ENCODE results near the gene RASGRP3. TPM values are rescaled to one million over a fixed set of nuclear protein-coding genes. Genes with fewer than 3 reads are reported as not detected.
"Not testable (repeated sequence)": the region's sequence is repeated elsewhere in the genome, so short reads cannot be mapped to it uniquely, and the experiment has no call there.

Gene RASGRP3
- total RNA-seq, 1 experiment from 2014 or later, result 0.34 TPM

DNA sequence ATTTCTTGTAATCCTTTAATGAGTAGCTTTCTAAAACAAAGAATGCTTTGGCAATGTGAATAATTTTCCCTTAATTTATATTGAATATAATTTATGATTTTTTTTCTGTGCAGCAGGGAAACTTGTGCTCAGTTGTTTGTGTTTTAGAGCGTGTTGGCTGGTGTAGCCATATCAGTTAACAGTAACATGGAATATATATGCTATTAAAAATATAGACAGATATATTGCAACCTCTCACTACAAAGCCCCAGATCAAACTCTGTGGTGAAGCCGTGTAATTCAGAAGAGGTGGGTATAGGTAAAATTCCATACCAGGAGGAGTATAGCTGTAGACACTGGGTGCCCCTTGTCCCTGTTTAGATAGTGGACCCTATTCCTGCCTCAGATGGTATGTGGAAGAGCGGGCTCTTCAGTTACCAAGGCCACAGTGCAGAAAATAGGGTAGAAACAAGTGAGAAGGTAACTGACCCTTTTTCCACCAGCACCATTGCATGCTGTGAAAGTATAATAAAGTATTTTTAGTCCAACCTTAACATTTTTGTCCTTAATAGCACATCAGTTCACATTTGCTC lies 18.1 kb upstream of the RASGRP3 start:
- Histone ChIP-seq H3K4me3 (ENCODE audit: low read depth, low read length, poor library complexity, severe bottlenecking) (no peak overlapping the region), H3K27ac (ENCODE audit: low read depth, low read length, poor library complexity, severe bottlenecking) (no peak overlapping the region), H3K4me1 (ENCODE audit: insufficient read depth, low read length, poor library complexity, severe bottlenecking) (peaks cover 3% of the 10 kb centered on the region), H3K27me3 (replicated peaks; ENCODE audit: insufficient read depth, low read depth, low read length, poor library complexity) (no peaks in the 10 kb centered on the region), H3K9me3 (ENCODE audit: low read depth, low read length, poor library complexity, severe bottlenecking) (no peaks in the 10 kb centered on the region), H3K36me3 (ENCODE audit: insufficient read depth, low read length, poor library complexity, severe bottlenecking) (no peaks in the 10 kb centered on the region)
- DNase-seq (ENCODE audit: low spot score), result no peak
- ChIA-PET POLR2A (ENCODE audit: low non-redundant PET) (no interaction called here), CTCF (no interaction called here)
- no TSS peak for BruUV-seq (replicated peaks)
- TF ChIP-seq, protein P1, sequence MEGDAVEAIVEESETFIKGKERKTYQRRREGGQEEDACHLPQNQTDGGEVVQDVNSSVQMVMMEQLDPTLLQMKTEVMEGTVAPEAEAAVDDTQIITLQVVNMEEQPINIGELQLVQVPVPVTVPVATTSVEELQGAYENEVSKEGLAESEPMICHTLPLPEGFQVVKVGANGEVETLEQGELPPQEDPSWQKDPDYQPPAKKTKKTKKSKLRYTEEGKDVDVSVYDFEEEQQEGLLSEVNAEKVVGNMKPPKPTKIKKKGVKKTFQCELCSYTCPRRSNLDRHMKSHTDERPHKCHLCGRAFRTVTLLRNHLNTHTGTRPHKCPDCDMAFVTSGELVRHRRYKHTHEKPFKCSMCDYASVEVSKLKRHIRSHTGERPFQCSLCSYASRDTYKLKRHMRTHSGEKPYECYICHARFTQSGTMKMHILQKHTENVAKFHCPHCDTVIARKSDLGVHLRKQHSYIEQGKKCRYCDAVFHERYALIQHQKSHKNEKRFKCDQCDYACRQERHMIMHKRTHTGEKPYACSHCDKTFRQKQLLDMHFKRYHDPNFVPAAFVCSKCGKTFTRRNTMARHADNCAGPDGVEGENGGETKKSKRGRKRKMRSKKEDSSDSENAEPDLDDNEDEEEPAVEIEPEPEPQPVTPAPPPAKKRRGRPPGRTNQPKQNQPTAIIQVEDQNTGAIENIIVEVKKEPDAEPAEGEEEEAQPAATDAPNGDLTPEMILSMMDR (conservative IDR thresholded peaks at IDR 0.05; ENCODE audit: low read depth, low read length), result no peak
- no peak for TF ChIP-seq EZH2 (IDR thresholded peaks at IDR 0.05; ENCODE audit: borderline replicate concordance, low read depth, low read length, poor library complexity, severe bottlenecking)
- intact Hi-C loops (cut with micrococcal nuclease; ENCODE audit: unreplicated experiment), result no loop called here

DNA sequence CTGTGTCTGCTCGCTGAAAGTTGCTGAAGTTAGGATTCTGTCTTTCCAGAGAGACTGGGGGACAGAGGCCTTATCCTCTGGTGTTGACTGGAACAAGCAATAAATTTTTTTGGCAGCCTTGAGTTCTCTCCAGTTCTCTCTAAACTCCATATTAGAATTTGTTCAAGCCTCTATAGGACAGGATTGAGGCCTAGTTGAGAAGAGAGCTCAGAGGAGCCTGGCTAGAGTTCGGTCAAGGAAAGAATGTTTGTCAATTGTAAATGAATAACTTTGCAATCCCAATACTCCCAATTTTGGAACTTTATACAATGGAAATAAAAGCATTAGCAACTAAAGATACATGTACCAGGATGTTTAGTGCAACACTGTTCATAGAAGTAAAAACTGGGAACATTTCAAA lies 16.7 kb upstream of the RASGRP3 start:
- Histone ChIP-seq H3K27ac (ENCODE audit: low read depth, low read length, poor library complexity, severe bottlenecking) (no peak overlapping the region), H3K27me3 (replicated peaks; ENCODE audit: insufficient read depth, low read depth, low read length, poor library complexity) (no peaks in the 10 kb centered on the region), H3K36me3 (ENCODE audit: insufficient read depth, low read length, poor library complexity, severe bottlenecking) (no peaks in the 10 kb centered on the region), H3K4me1 (ENCODE audit: insufficient read depth, low read length, poor library complexity, severe bottlenecking) (peaks cover 3% of the 10 kb centered on the region), H3K4me3 (ENCODE audit: low read depth, low read length, poor library complexity, severe bottlenecking) (no peak overlapping the region), H3K9me3 (ENCODE audit: low read depth, low read length, poor library complexity, severe bottlenecking) (no peaks in the 10 kb centered on the region)
- CTCF ChIA-PET, result no interaction called here
- POLR2A ChIA-PET (ENCODE audit: low non-redundant PET), result no interaction called here
- BruUV-seq (replicated peaks), result no TSS peak
- TF ChIP-seq, protein P1 (conservative IDR thresholded peaks at IDR 0.05; ENCODE audit: low read depth, low read length), result no peak
- no peak for TF ChIP-seq EZH2 (IDR thresholded peaks at IDR 0.05; ENCODE audit: borderline replicate concordance, low read depth, low read length, poor library complexity, severe bottlenecking)
- no peak for DNase-seq (ENCODE audit: low spot score)
- intact Hi-C loops (cut with micrococcal nuclease; ENCODE audit: unreplicated experiment), result no loop called here

DNA sequence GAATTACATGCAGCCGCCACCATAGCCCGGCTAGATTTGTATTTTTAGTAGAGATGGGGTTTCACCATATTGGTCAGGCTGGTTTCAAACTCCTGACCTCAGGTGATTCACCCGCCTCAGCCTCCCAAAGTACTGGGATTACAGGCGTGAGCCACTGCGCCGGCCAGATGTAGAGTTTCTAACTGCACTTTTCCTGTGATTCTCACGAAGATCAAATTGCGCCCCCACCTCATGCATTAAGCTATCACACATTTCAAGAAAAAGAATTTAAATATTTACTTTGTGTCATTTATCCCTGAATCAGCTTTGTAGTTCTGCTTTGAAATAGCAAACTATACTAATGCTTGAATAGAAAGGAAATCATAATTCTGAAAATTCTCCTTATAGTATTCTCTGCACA lies 13.9 kb upstream of the RASGRP3 start:
- H3K4me3 ChIP-seq (ENCODE audit: low read depth, low read length, poor library complexity, severe bottlenecking); DNase-seq (ENCODE audit: low spot score); H3K36me3 ChIP-seq (ENCODE audit: insufficient read depth, low read length, poor library complexity, severe bottlenecking); H3K27ac ChIP-seq (ENCODE audit: low read depth, low read length, poor library complexity, severe bottlenecking); intact Hi-C loops (cut with micrococcal nuclease; ENCODE audit: unreplicated experiment); CTCF ChIA-PET; H3K27me3 ChIP-seq (replicated peaks; ENCODE audit: insufficient read depth, low read depth, low read length, poor library complexity); POLR2A ChIA-PET (ENCODE audit: low non-redundant PET); H3K4me1 ChIP-seq (ENCODE audit: insufficient read depth, low read length, poor library complexity, severe bottlenecking); H3K9me3 ChIP-seq (ENCODE audit: low read depth, low read length, poor library complexity, severe bottlenecking); BruUV-seq (replicated peaks): not testable (repeated sequence)

DNA sequence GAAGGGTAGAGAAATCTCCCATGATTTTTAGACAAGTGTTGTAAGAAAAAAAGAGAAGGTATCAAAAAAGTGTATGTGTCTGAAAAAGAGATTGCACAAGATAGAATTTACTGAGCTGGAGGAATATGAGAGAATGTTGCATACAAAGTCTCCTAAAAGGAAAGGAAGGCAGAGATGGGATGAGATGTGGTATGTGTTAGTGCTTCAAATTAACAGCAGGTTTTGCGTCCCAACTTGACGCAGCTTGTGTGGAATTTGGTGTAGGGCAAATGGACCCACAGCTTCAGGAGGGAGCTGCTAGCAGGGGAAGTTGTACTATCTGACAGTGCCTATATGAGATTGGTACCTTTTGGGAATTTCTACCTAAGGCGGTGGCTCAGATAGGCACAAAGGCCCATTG lies 9.0 kb upstream of the RASGRP3 start:
- TF ChIP-seq, protein P1 (conservative IDR thresholded peaks at IDR 0.05; ENCODE audit: low read depth, low read length), result no peak
- no peak for TF ChIP-seq EZH2 (IDR thresholded peaks at IDR 0.05; ENCODE audit: borderline replicate concordance, low read depth, low read length, poor library complexity, severe bottlenecking)
- ChIA-PET POLR2A (ENCODE audit: low non-redundant PET) (no interaction called here), CTCF (no interaction called here)
- H3K9me3 ChIP-seq (ENCODE audit: low read depth, low read length, poor library complexity, severe bottlenecking), result no peaks in the 10 kb centered on the region
- H3K27me3 ChIP-seq (replicated peaks; ENCODE audit: insufficient read depth, low read depth, low read length, poor library complexity), result no peaks in the 10 kb centered on the region
- H3K4me1 ChIP-seq (ENCODE audit: insufficient read depth, low read length, poor library complexity, severe bottlenecking), result no peaks in the 10 kb centered on the region
- BruUV-seq (replicated peaks), result no TSS peak
- no peak for DNase-seq (ENCODE audit: low spot score)
- no peaks in the 10 kb centered on the region for H3K36me3 ChIP-seq (ENCODE audit: insufficient read depth, low read length, poor library complexity, severe bottlenecking)
- no peak overlapping the region for H3K27ac ChIP-seq (ENCODE audit: low read depth, low read length, poor library complexity, severe bottlenecking)
- intact Hi-C loops (cut with micrococcal nuclease; ENCODE audit: unreplicated experiment), result no loop called here
- no peak overlapping the region for H3K4me3 ChIP-seq (ENCODE audit: low read depth, low read length, poor library complexity, severe bottlenecking)
